Naive thymus-derived CD8-positive, alpha-beta T cell (primary cell): ENCODE results near the gene CHKA. TPM values are rescaled to one million over a fixed set of nuclear protein-coding genes. Genes with fewer than 3 reads are reported as not detected.

Experiments
- ATAC-seq, 2 donors: fragments of 150-1000 bp; cut with Tn5 transposase in 1 of 2; sonication (Bioruptor Pico), chemical (Tn5 transposase) in 1 of 2; 1 replicate in 1 of 2; 2 replicates in 1 of 2; pipeline ENCODE4 v1.10.0; 2021; ENCODE audit warnings: mild to moderate bottlenecking in 2 of 2, moderate library complexity in 2 of 2
- POLR2A ChIA-PET: fragments of 350-600 bp; sonication (Branson Sonifier 250); formaldehyde crosslinking; loops from one replicate; lab custom pipeline; 2021; ENCODE audit warnings: antibody characterized with exemption; lab: Charles Lee
- DNase-seq, 10 donors: peaks; one replicate each; pipeline versions ENCODE4 v3.0.0 to v3.0.0-alpha.2; 2020 to 2022
- H3K27ac Mint-ChIP-seq, 10 donors: one replicate each; pipeline ENCODE4 v1.8.0; 2020 to 2022; ENCODE audit warnings: mild to moderate bottlenecking in 10 of 10, mixed read lengths in 10 of 10, moderate library complexity in 4 of 10, inconsistent platforms in 1 of 10
- H3K27me3 Mint-ChIP-seq, 5 donors: one replicate each; pipeline ENCODE4 v1.8.0; 2021 to 2022; ENCODE audit warnings: mixed read lengths in 5 of 5
- H3K36me3 Mint-ChIP-seq, 3 donors: one replicate each; pipeline ENCODE4 v1.8.0; 2020 to 2022; ENCODE audit warnings: mixed read lengths in 3 of 3, mild to moderate bottlenecking in 2 of 3, inconsistent platforms in 1 of 3
- H3K4me1 Mint-ChIP-seq, 4 donors: one replicate each; pipeline ENCODE4 v1.8.0; 2021 to 2022; ENCODE audit warnings: mixed read lengths in 4 of 4
- H3K4me3 Mint-ChIP-seq, 10 donors: one replicate each; pipeline ENCODE4 v1.8.0; 2020 to 2022; ENCODE audit warnings: mild to moderate bottlenecking in 10 of 10, mixed read lengths in 10 of 10, moderate library complexity in 6 of 10, inconsistent platforms in 1 of 10
- H3K9me3 Mint-ChIP-seq, 9 donors: one replicate each; pipeline ENCODE4 v1.8.0; 2020 to 2022; ENCODE audit warnings: mixed read lengths in 9 of 9, mild to moderate bottlenecking in 3 of 9, inconsistent platforms in 1 of 9, moderate library complexity in 1 of 9
- polyA plus RNA-seq, 3 donors: library from polyadenylated mRNA; unstranded; fragments of 300-500 nt; fragmentation: Illumina TruSeq; gene quantifications; one replicate each; pipeline ENCODE4 v1.2.3, GENCODE V29; 2021
- total RNA-seq, 8 experiments: library from RNA in 2 of 8; stranded (reverse) in 2 of 8; gene quantifications; one replicate each; pipeline ENCODE4 v1.2.3 and lab custom pipeline; 2021 to 2026

The CHKA gene
- total and polyA plus RNA-seq, 5 experiments from 2014 or later: 3.7 to 14.3 (median 9.1) TPM

GRCh38 chr11:68030318-68031143, 90.7 kb downstream of the CHKA start, which contains the start of gene NDUFS8:
Gene NDUFS8, plus strand, starts transcription at chr11:68030681. Its CDS starts 1,471 bp downstream, at chr11:68032152.
- Mint-ChIP-seq H3K9me3 (peaks cover 0 to 3% (median under 1%) of the 10 kb centered on the region in 9 donors), H3K27me3 (no peaks in the 10 kb centered on the region), H3K36me3 (peaks cover 0 to 11% (median under 1%) of the 10 kb centered on the region in 3 donors), H3K4me1 (peaks cover 13 to 37% (median 31%) of the 10 kb centered on the region in 4 donors), H3K27ac (peak within 1 kb of the TSS; percentile 82 to 97 (median 95)), H3K4me3 (peak within 1 kb of the TSS; percentile 95 to 100 (median 97))
- POLR2A ChIA-PET: interaction anchor here (0.5 to 2.8 kb wide), 4 partner anchors 9 to 422 kb away, joined by 3 to 23 read pairs (median 4); partner anchors contain the start of genes TCIRG1 and UNC93B1
- ATAC-seq: peak; percentile 95 to 96
- peak; percentile 91 to 99 (median 96) for DNase-seq

- Mint-ChIP-seq H3K9me3 (peaks cover 0 to 18% (median 9%) of the 10 kb centered on the region in 9 donors), H3K27ac (peak overlapping the region in 5 of 10 donors; percentile 21 to 67 (median 43))
These were observed 92.2 kb downstream of the CHKA start for GRCh38 chr11:68028802-68029545.

GRCh38 chr11:68027667-68028066, 93.5 kb downstream of the CHKA start:
- peaks cover 0 to 19% (median 9%) of the 10 kb centered on the region in 9 donors for H3K9me3 Mint-ChIP-seq
- POLR2A ChIA-PET: interaction anchor here (1.3 to 1.5 kb wide), 2 partner anchors 10 to 12 kb away, joined by 3 to 7 read pairs; no protein-coding TSS in a partner anchor
- H3K4me3 Mint-ChIP-seq: no peak overlapping the region
- H3K4me1 Mint-ChIP-seq: peaks cover 13 to 37% (median 25%) of the 10 kb centered on the region in 4 donors
- H3K36me3 Mint-ChIP-seq: peaks cover 6 to 16% (median 14%) of the 10 kb centered on the region in 3 donors
- H3K27ac Mint-ChIP-seq: no peak overlapping the region
- no peaks in the 10 kb centered on the region for H3K27me3 Mint-ChIP-seq
- DNase-seq: no peak
- ATAC-seq: no peak

More at GRCh38 chr11:68028802-68029545, 92.2 kb downstream of the CHKA start:
- POLR2A ChIA-PET: interaction anchor here (2.8 kb wide), 1 partner anchor 11 kb away, joined by 23 read pairs; the partner anchor contains the start of gene TCIRG1
- Mint-ChIP-seq H3K4me1 (peaks cover 13 to 37% (median 29%) of the 10 kb centered on the region in 4 donors), H3K4me3 (peak overlapping the region; percentile 59 to 99 (median 95)), H3K36me3 (peaks cover 8 to 14% (median 14%) of the 10 kb centered on the region in 3 donors), H3K27me3 (no peaks in the 10 kb centered on the region)
- DNase-seq (no peak), ATAC-seq (no peak)

GRCh38 chr11:68026391-68027105, 94.6 kb downstream of the CHKA start:
- peaks cover 6 to 16% (median 14%) of the 10 kb centered on the region in 3 donors for H3K36me3 Mint-ChIP-seq
- peak overlapping the region in 2 of 10 donors; percentile 32 to 33 for H3K27ac Mint-ChIP-seq
- peak overlapping the region in 1 of 10 donors; percentile 41 for H3K4me3 Mint-ChIP-seq
- peaks cover 10 to 33% (median 19%) of the 10 kb centered on the region in 4 donors for H3K4me1 Mint-ChIP-seq
- no peaks in the 10 kb centered on the region for H3K27me3 Mint-ChIP-seq
- DNase-seq (no peak), ATAC-seq (no peak)
- POLR2A ChIA-PET: interaction anchor here (1.3 to 1.5 kb wide), 2 partner anchors 11 to 14 kb away, joined by 3 to 7 read pairs; no protein-coding TSS in a partner anchor
- peaks cover 0 to 19% (median 9%) of the 10 kb centered on the region in 9 donors for H3K9me3 Mint-ChIP-seq

GRCh38 chr11:68025047-68025446, 96.1 kb downstream of the CHKA start:
- H3K36me3 Mint-ChIP-seq: peaks cover 6 to 16% (median 14%) of the 10 kb centered on the region in 3 donors
- DNase-seq: no peak
- peaks cover 6 to 18% (median 8%) of the 10 kb centered on the region in 4 donors for H3K4me1 Mint-ChIP-seq
- no peak overlapping the region for H3K27ac Mint-ChIP-seq
- ATAC-seq: peak in 1 of 2 donors; percentile 26
- POLR2A ChIA-PET: no interaction called here
- no peak overlapping the region for H3K4me3 Mint-ChIP-seq
- H3K27me3 Mint-ChIP-seq: no peaks in the 10 kb centered on the region
- peaks cover 0 to 19% (median 9%) of the 10 kb centered on the region in 9 donors for H3K9me3 Mint-ChIP-seq

GRCh38 chr11:68024508-68024907, 96.7 kb downstream of the CHKA start:
- Mint-ChIP-seq H3K27ac (no peak overlapping the region), H3K4me1 (peaks cover 2 to 13% (median 5%) of the 10 kb centered on the region in 4 donors), H3K9me3 (peaks cover 0 to 19% (median 9%) of the 10 kb centered on the region in 9 donors), H3K4me3 (no peak overlapping the region), H3K27me3 (no peaks in the 10 kb centered on the region), H3K36me3 (peaks cover 6 to 16% (median 14%) of the 10 kb centered on the region in 3 donors)
- ATAC-seq (no peak), DNase-seq (no peak)
- POLR2A ChIA-PET: no interaction called here

GRCh38 chr11:68022531-68022930, 98.7 kb downstream of the CHKA start:
- Mint-ChIP-seq H3K4me3 (no peak overlapping the region), H3K27ac (no peak overlapping the region), H3K27me3 (no peaks in the 10 kb centered on the region), H3K9me3 (peaks cover 0 to 19% (median 9%) of the 10 kb centered on the region in 9 donors), H3K4me1 (peaks cover 0 to 5% (median 0%) of the 10 kb centered on the region in 4 donors), H3K36me3 (peaks cover 6 to 16% (median 14%) of the 10 kb centered on the region in 3 donors)
- POLR2A ChIA-PET: interaction anchor here (0.6 kb wide), 1 partner anchor 1385 kb away, joined by 3 read pairs; no protein-coding TSS in a partner anchor
- no peak for ATAC-seq
- no peak for DNase-seq

GRCh38 chr11:68021167-68021787, 99.9 kb downstream of the CHKA start:
- DNase-seq: no peak
- H3K36me3 Mint-ChIP-seq: peaks cover 6 to 16% (median 14%) of the 10 kb centered on the region in 3 donors
- H3K4me3 Mint-ChIP-seq: no peak overlapping the region
- ATAC-seq: no peak
- H3K27ac Mint-ChIP-seq: no peak overlapping the region
- no peaks in the 10 kb centered on the region for H3K4me1 Mint-ChIP-seq
- H3K27me3 Mint-ChIP-seq: no peaks in the 10 kb centered on the region
- H3K9me3 Mint-ChIP-seq: peaks cover 0 to 19% (median 7%) of the 10 kb centered on the region in 9 donors
- POLR2A ChIA-PET: no interaction called here

- ATAC-seq (no peak), DNase-seq (no peak)
- H3K27me3 Mint-ChIP-seq: no peaks in the 10 kb centered on the region
- POLR2A ChIA-PET: no interaction called here
- no peak overlapping the region for H3K4me3 Mint-ChIP-seq
- no peak overlapping the region for H3K27ac Mint-ChIP-seq
- peaks cover 5 to 16% (median 14%) of the 10 kb centered on the region in 3 donors for H3K36me3 Mint-ChIP-seq
- H3K9me3 Mint-ChIP-seq: peaks cover 0 to 18% (median 7%) of the 10 kb centered on the region in 9 donors
- no peaks in the 10 kb centered on the region for H3K4me1 Mint-ChIP-seq
These were observed 100.6 kb downstream of the CHKA start for GRCh38 chr11:68020575-68020974.

GRCh38 chr11:68019486-68019885, 101.7 kb downstream of the CHKA start:
- DNase-seq: no peak
- no peak for ATAC-seq
- no peak overlapping the region for H3K27ac Mint-ChIP-seq
- H3K36me3 Mint-ChIP-seq: peaks cover 0 to 6% (median 3%) of the 10 kb centered on the region in 3 donors
- H3K9me3 Mint-ChIP-seq: peaks cover 0 to 7% (median 0%) of the 10 kb centered on the region in 9 donors
- POLR2A ChIA-PET: interaction anchor here (0.5 kb wide), 1 partner anchor 89 kb away, joined by 3 read pairs; no protein-coding TSS in a partner anchor
- no peak overlapping the region for H3K4me3 Mint-ChIP-seq
- no peaks in the 10 kb centered on the region for H3K4me1 Mint-ChIP-seq
- no peaks in the 10 kb centered on the region for H3K27me3 Mint-ChIP-seq

- no peak overlapping the region for H3K4me3 Mint-ChIP-seq
- ATAC-seq (no peak), DNase-seq (no peak)
- H3K27me3 Mint-ChIP-seq: peaks cover 0 to 5% (median 0%) of the 10 kb centered on the region in 5 donors
- H3K27ac Mint-ChIP-seq: no peak overlapping the region
- H3K4me1 Mint-ChIP-seq: no peaks in the 10 kb centered on the region
- no peaks in the 10 kb centered on the region for H3K9me3 Mint-ChIP-seq
- H3K36me3 Mint-ChIP-seq: peaks cover 0 to under 1% (median 0%) of the 10 kb centered on the region in 3 donors
- POLR2A ChIA-PET: interaction anchor here (0.5 kb wide), 1 partner anchor 90 kb away, joined by 3 read pairs; no protein-coding TSS in a partner anchor
These were observed 102.4 kb downstream of the CHKA start for GRCh38 chr11:68018730-68019190.
